ENCODE measurements around the gene RPL12. TPM values are rescaled to one million over a fixed set of nuclear protein-coding genes. Genes with fewer than 3 reads are reported as not detected.
A peak's percentile ranks its signal among the peaks of the same experiment; 100 is the strongest.

RPL12 gene
- total and polyA plus RNA-seq, 2 experiments from 2014 or later, result 392 to 1,720 TPM

GRCh38 chr9:127451608-127451857 lies 327 bp upstream of the RPL12 start:
- Histone ChIP-seq H3K4me2 (peak overlapping the region; percentile 93), H3K4me3 (peak overlapping the region; percentile 86), H3K27ac (peak overlapping the region; percentile 97), H3K4me1 (ENCODE audit: insufficient read depth) (peaks cover 22% of the 10 kb centered on the region), H3K9me3 (ENCODE audit: low read depth) (no peaks in the 10 kb centered on the region), H4K20me1 (ENCODE audit: insufficient read depth, poor library complexity, severe bottlenecking) (peaks cover 34% of the 10 kb centered on the region), H3K9me2 (replicated peaks; ENCODE audit: insufficient read depth) (no peaks in the 10 kb centered on the region), H2AFZ (peak overlapping the region; percentile 99), H3K79me2 (peaks cover 32% of the 10 kb centered on the region), H3K27me3 (no peaks in the 10 kb centered on the region), H3K36me3 (replicated peaks; ENCODE audit: insufficient read depth, low read depth) (no peaks in the 10 kb centered on the region)
- 0% methylated on average over 4 of the region's 14 CpGs for WGBS (ENCODE audit: low lambda C conversion rate, missing lambda C conversion rate)
- DNase-seq (ENCODE audit: low spot score), result no peak
- TF ChIP-seq EZH2phosphoT487 (IDR thresholded peaks at IDR 0.05; ENCODE audit: low read depth, severe bottlenecking, unreplicated experiment) (no peak), EZH2 (IDR thresholded peaks at IDR 0.05; ENCODE audit: borderline replicate concordance) (no peak), CTCF (IDR thresholded peaks at IDR 0.05; ENCODE audit: poor library complexity) (no peak)

GRCh38 chr9:127450243-127450760 lies 904 bp downstream of the RPL12 start:
- Histone ChIP-seq H3K4me3 (peak overlapping the region; percentile 97), H3K27me3 (no peaks in the 10 kb centered on the region), H3K4me2 (peak overlapping the region; percentile 96), H3K4me1 (ENCODE audit: insufficient read depth) (peaks cover 22% of the 10 kb centered on the region), H3K36me3 (replicated peaks; ENCODE audit: insufficient read depth, low read depth) (no peaks in the 10 kb centered on the region), H3K27ac (peak overlapping the region; percentile 97), H3K9me3 (ENCODE audit: low read depth) (no peaks in the 10 kb centered on the region), H4K20me1 (ENCODE audit: insufficient read depth, poor library complexity, severe bottlenecking) (peaks cover 34% of the 10 kb centered on the region), H3K79me2 (peaks cover 32% of the 10 kb centered on the region), H3K9me2 (replicated peaks; ENCODE audit: insufficient read depth) (no peaks in the 10 kb centered on the region), H2AFZ (no peak overlapping the region)
- TF ChIP-seq EZH2 (IDR thresholded peaks at IDR 0.05; ENCODE audit: borderline replicate concordance) (no peak), CTCF (IDR thresholded peaks at IDR 0.05; ENCODE audit: poor library complexity) (no peak), EZH2phosphoT487 (IDR thresholded peaks at IDR 0.05; ENCODE audit: low read depth, severe bottlenecking, unreplicated experiment) (no peak)
- 2% methylated on average over 14 of the region's 14 CpGs for WGBS (ENCODE audit: low lambda C conversion rate, missing lambda C conversion rate)
- DNase-seq (ENCODE audit: low spot score), result peak; percentile 60

GRCh38 chr9:127449332-127449966 lies 1.8 kb downstream of the RPL12 start:
- DNase-seq (ENCODE audit: low spot score), result no peak
- 50% methylated on average over 5 of the region's 5 CpGs for WGBS (ENCODE audit: low lambda C conversion rate, missing lambda C conversion rate)
- H3K4me3 ChIP-seq, result peak overlapping the region; percentile 97
- no peak overlapping the region for H2AFZ ChIP-seq
- H3K9me3 ChIP-seq (ENCODE audit: low read depth), result peaks cover under 1% of the 10 kb centered on the region
- peak overlapping the region; percentile 97 for H3K27ac ChIP-seq
- TF ChIP-seq EZH2phosphoT487 (IDR thresholded peaks at IDR 0.05; ENCODE audit: low read depth, severe bottlenecking, unreplicated experiment) (no peak), EZH2 (IDR thresholded peaks at IDR 0.05; ENCODE audit: borderline replicate concordance) (no peak), CTCF (IDR thresholded peaks at IDR 0.05; ENCODE audit: poor library complexity) (no peak)
- peaks cover 34% of the 10 kb centered on the region for H4K20me1 ChIP-seq (ENCODE audit: insufficient read depth, poor library complexity, severe bottlenecking)
- no peaks in the 10 kb centered on the region for H3K9me2 ChIP-seq (replicated peaks; ENCODE audit: insufficient read depth)
- no peaks in the 10 kb centered on the region for H3K27me3 ChIP-seq
- no peaks in the 10 kb centered on the region for H3K36me3 ChIP-seq (replicated peaks; ENCODE audit: insufficient read depth, low read depth)
- peaks cover 32% of the 10 kb centered on the region for H3K79me2 ChIP-seq
- peaks cover 22% of the 10 kb centered on the region for H3K4me1 ChIP-seq (ENCODE audit: insufficient read depth)
- H3K4me2 ChIP-seq, result peak overlapping the region; percentile 96

Data from hepatocyte (in vitro differentiated cells).